Colonic mucosa (tissue), 4 donors: ENCODE measurements around the gene TAS2R16. TPM values are rescaled to one million over a fixed set of nuclear protein-coding genes. Genes with fewer than 3 reads are reported as not detected.

Source experiments
- DNase-seq: peaks from one replicate; pipeline ENCODE4 v3.0.0-alpha.2; 2020
- H3K27ac ChIP-seq: fragments of 200-600 bp; one replicate; pipeline ENCODE4 v1.8.0; 2021
- H3K27me3 ChIP-seq: fragments of 200-600 bp; one replicate; pipeline ENCODE4 v1.8.0; 2021
- H3K36me3 ChIP-seq: fragments of 200-600 bp; one replicate; pipeline ENCODE4 v1.8.0; 2021
- H3K4me1 ChIP-seq: fragments of 200-600 bp; one replicate; pipeline ENCODE4 v1.8.0; 2021; ENCODE audit warnings: mild to moderate bottlenecking
- H3K4me3 ChIP-seq: fragments of 200-600 bp; one replicate; pipeline ENCODE4 v1.8.0; 2021
- H3K9ac ChIP-seq, 2 donors: one replicate each; pipeline ENCODE4 v1.7.0; 2013; ENCODE audit warnings: control low read depth in 2 of 2, low read depth in 2 of 2, low read length in 2 of 2
- H3K9me3 ChIP-seq: fragments of 200-600 bp; one replicate; pipeline ENCODE4 v1.8.0; 2021
- CTCF ChIP-seq: fragments of 200-600 bp; IDR thresholded peaks from one replicate; pipeline ENCODE4 v1.8.0; 2022; ENCODE audit warnings: antibody characterized with exemption, mild to moderate bottlenecking
- intact Hi-C: fragments of 100-400 bp; cut with DNase I; formaldehyde crosslinking; loops from one replicate; pipeline ENCODE4 v1.14.1; 2022
- total RNA-seq, 2 donors: library from RNA; stranded (reverse); fragmentation: NEBNext Ultra II Directional in 1 of 2; extraction: Animal tissue kit (Norgen Biotek cat#: 25700) in 1 of 2; gene quantifications; one replicate each; pipeline ENCODE4 v1.2.1, GENCODE V29; 2021
- donor health status: healthy.
- donor health status: DM: no; HTN: no; CAD: no.
- donor health status: DM: no; HTN: no; CAD: no.

The TAS2R16 gene
- total RNA-seq, 2 donors from 2014 or later, result not detected

DNA sequence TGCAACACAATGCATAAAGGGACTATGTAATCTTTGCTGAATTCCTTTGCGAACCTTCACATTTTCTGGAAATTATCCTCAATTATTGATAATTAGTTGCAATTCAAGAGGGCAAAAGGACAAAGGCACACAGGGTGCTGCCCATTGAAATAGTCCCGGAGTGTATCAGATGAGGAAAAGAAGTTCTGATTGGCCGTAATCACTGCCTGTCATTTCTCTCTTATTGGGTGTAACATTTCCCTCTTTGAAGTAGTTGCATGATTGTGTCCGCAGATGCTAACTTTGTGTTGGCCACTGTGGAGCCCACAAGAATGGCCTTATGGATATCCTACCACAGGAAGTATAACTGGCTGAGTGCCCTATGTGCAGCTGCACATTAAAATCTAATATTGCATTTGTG is 35.1 kb upstream of the TAS2R16 start:
- H3K4me3 ChIP-seq, result no peak overlapping the region
- intact Hi-C loops, result no loop called here
- no peak for TF ChIP-seq CTCF
- no peaks in the 10 kb centered on the region for H3K36me3 ChIP-seq
- H3K27me3 ChIP-seq, result no peaks in the 10 kb centered on the region
- no peaks in the 10 kb centered on the region for H3K4me1 ChIP-seq
- no peak overlapping the region for H3K27ac ChIP-seq
- H3K9ac ChIP-seq, result no peak overlapping the region
- DNase-seq, result no peak
- no peaks in the 10 kb centered on the region for H3K9me3 ChIP-seq

- Histone ChIP-seq H3K36me3 (no peaks in the 10 kb centered on the region), H3K9ac (no peak overlapping the region), H3K9me3 (no peaks in the 10 kb centered on the region), H3K27me3 (no peaks in the 10 kb centered on the region), H3K4me1 (no peaks in the 10 kb centered on the region), H3K4me3 (no peak overlapping the region), H3K27ac (no peak overlapping the region)
- intact Hi-C loops, result no loop called here
- DNase-seq, result no peak
- TF ChIP-seq CTCF, result no peak
These were observed 32.8 kb upstream of the TAS2R16 start for GRCh38 chr7:123028339-123028738.

DNA sequence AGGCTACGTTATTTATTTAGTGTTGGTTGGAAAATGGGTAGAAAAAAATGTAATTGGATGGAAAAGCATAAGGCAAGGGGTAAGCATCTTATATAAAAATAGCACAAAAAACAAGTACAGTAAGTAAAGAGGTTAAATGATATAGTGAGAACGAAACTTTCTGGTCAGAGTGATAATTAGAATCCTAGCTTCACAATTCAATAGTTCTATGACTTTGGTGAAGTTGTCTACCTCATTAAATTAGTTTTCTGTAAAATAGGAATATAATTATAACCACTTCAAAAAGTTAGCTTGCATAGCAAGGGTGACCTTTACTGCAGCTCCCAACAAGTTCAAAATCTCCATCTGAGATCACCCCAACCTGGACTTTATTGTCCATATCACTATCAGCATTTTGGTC is 30.8 kb upstream of the TAS2R16 start:
- H3K4me1 ChIP-seq, result no peaks in the 10 kb centered on the region
- no peak overlapping the region for H3K9ac ChIP-seq
- H3K27me3 ChIP-seq, result no peaks in the 10 kb centered on the region
- H3K9me3 ChIP-seq, result no peaks in the 10 kb centered on the region
- intact Hi-C loops, result no loop called here
- H3K27ac ChIP-seq, result no peak overlapping the region
- TF ChIP-seq CTCF, result no peak
- no peak overlapping the region for H3K4me3 ChIP-seq
- DNase-seq, result no peak
- H3K36me3 ChIP-seq, result no peaks in the 10 kb centered on the region

DNA sequence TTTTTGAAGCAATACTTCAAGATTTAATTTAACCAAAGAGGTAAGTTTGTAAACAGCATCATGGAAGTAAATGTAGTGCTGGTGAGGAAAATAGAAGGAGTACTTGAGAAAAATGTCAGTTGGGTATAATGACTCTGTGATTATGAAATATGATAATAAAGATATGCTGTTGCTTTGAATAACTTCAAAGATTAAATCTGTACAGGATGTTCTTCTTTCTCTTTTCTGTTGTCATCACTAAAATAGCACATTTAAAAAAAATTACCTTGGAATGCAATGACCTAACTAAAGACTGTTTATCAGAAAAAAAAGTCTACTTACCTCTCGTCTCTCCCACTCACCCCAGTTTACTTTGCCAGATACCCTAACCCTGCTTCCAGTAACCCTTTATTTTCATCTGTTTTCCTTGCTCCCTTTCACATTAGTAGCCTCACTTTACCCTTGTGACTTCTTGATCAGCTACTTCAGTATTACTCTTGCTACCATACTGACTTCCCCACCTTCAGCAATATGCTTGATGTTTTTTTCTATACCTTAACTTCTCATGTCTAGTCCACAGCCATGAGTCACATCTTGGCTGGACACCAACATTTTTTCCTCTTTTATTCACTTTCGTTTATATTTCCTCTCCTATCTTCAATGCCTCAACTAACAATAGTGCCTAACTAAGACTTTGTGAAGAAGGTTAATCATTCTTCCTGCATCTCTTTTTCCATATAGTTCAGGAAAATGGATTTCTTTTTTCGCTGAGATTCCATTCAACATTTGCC is 29.7 kb upstream of the TAS2R16 start:
- no peaks in the 10 kb centered on the region for H3K4me1 ChIP-seq
- H3K9ac ChIP-seq, result no peak overlapping the region

DNA sequence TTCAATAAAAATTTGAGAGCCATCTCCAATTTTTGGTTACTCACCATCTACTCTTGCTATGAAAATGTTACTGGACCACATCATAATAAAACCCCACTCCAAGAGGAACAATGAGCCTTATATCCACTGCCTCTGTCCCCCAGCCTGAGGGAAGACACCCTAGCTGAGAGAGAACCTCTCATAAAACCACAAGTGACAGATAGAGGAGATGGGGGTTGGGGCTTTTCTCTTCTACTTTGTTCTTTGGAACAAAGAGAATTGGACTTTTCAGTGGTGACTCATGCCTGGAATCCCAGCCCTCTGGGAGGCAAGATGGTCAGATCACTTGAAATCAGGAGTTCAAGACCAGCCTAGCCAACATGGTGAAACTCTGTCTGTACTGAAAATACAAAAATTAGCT is 27.6 kb upstream of the TAS2R16 start:
- no peak overlapping the region for H3K27ac ChIP-seq
- H3K36me3 ChIP-seq, result no peaks in the 10 kb centered on the region
- no peaks in the 10 kb centered on the region for H3K27me3 ChIP-seq
- H3K4me3 ChIP-seq, result no peak overlapping the region
- no peaks in the 10 kb centered on the region for H3K4me1 ChIP-seq
- no peaks in the 10 kb centered on the region for H3K9me3 ChIP-seq
- DNase-seq, result no peak
- intact Hi-C loops, result no loop called here
- H3K9ac ChIP-seq, result no peak overlapping the region
- no peak for TF ChIP-seq CTCF

More for the DNA sequence above, 29.7 kb upstream of the TAS2R16 start:
- DNase-seq, result no peak
- no peak overlapping the region for H3K4me3 ChIP-seq
- no peaks in the 10 kb centered on the region for H3K9me3 ChIP-seq
- H3K27ac ChIP-seq, result no peak overlapping the region
- no peak for TF ChIP-seq CTCF
- H3K27me3 ChIP-seq, result no peaks in the 10 kb centered on the region
- H3K36me3 ChIP-seq, result no peaks in the 10 kb centered on the region
- intact Hi-C loops, result no loop called here
